HG02870 (cell line): ENCODE results near the gene FAM234A.
"Not testable (repeated sequence)": the region's sequence is repeated elsewhere in the genome, so short reads cannot be mapped to it uniquely, and the experiment has no call there.

Source experiments
- ATAC-seq: cut with Tn5 transposase; IDR thresholded peaks from one replicate; pipeline ENCODE4 v1.9.1; 2021; ENCODE audit warnings: mild to moderate bottlenecking, moderate library complexity; ENCODE audit not compliant: unreplicated experiment

Gene FAM234A

GRCh38 chr16:234468-235305, at the start of gene FAM234A:
Gene FAM234A, plus strand, starts transcription at chr16:234821. Its CDS starts 19,593 bp downstream, at chr16:254414.
- peak; percentile 82 for ATAC-seq

- ATAC-seq: no peak
Measured at GRCh38 chr16:185213-185612, 49.4 kb upstream of the FAM234A start.

GRCh38 chr16:185691-186090, 48.9 kb upstream of the FAM234A start:
- no peak for ATAC-seq

- no peak for ATAC-seq
Measured at GRCh38 chr16:187330-187729, 47.3 kb upstream of the FAM234A start.

- no peak for ATAC-seq
Measured at GRCh38 chr16:188674-189073, 45.9 kb upstream of the FAM234A start.

GRCh38 chr16:189604-190186, 44.9 kb upstream of the FAM234A start:
- no peak for ATAC-seq

GRCh38 chr16:191831-192230, 42.8 kb upstream of the FAM234A start:
- ATAC-seq: no peak

- no peak for ATAC-seq
Measured at GRCh38 chr16:192686-193085, 41.9 kb upstream of the FAM234A start.

GRCh38 chr16:193441-193840, 41.2 kb upstream of the FAM234A start:
- no peak for ATAC-seq

GRCh38 chr16:194516-194915, 40.1 kb upstream of the FAM234A start:
- no peak for ATAC-seq

- no peak for ATAC-seq
Measured at GRCh38 chr16:200388-200787, 34.2 kb upstream of the FAM234A start.

- no peak for ATAC-seq
Measured at GRCh38 chr16:203246-203645, 31.4 kb upstream of the FAM234A start.

- not testable (repeated sequence) for ATAC-seq
Measured at GRCh38 chr16:204046-204445, 30.6 kb upstream of the FAM234A start.

GRCh38 chr16:209359-209758, 25.3 kb upstream of the FAM234A start:
- not testable (repeated sequence) for ATAC-seq

GRCh38 chr16:211631-212180, 22.9 kb upstream of the FAM234A start:
- not testable (repeated sequence) for ATAC-seq

- no peak for ATAC-seq
Measured at GRCh38 chr16:212999-213398, 21.6 kb upstream of the FAM234A start.

GRCh38 chr16:220021-220420, 14.6 kb upstream of the FAM234A start:
- no peak for ATAC-seq

GRCh38 chr16:228151-228851, 6.3 kb upstream of the FAM234A start:
- ATAC-seq: no peak

GRCh38 chr16:228852-229730, 5.5 kb upstream of the FAM234A start, which contains the start of gene LUC7L:
Gene LUC7L, minus strand, starts transcription at chr16:229449. Its CDS starts 110 bp downstream, at chr16:229339.
- peak; percentile 77 for ATAC-seq

- ATAC-seq: no peak
Measured at GRCh38 chr16:229731-230281, 4.8 kb upstream of the FAM234A start.
